Caco-2 (cell line): ENCODE data around the gene AGAP1. TPM values are rescaled to one million over a fixed set of nuclear protein-coding genes. Genes with fewer than 3 reads are reported as not detected.

ENCODE experiments used
- BruUV-seq: library from RNA; stranded (reverse); fragments of 400-500 nt; replicated peaks from 2 replicates; lab custom pipeline; 2021; lab: Mats Ljungman, UMichigan
- CTCF ChIA-PET: fragments of 300-600 bp; sonication (Branson Sonifier 250); formaldehyde crosslinking; loops from one replicate; lab custom pipeline; 2022; ENCODE audit warnings: antibody characterized with exemption; lab: Charles Lee
- POLR2A ChIA-PET: fragments of 300-600 bp; sonication (Branson Sonifier 250); formaldehyde crosslinking; loops from one replicate; lab custom pipeline; 2022; ENCODE audit warnings: antibody characterized with exemption; lab: Charles Lee
- DNase-seq, 2 experiments: peaks; one replicate each; pipeline versions ENCODE4 v3.0.0 to v3.0.0-alpha.2; 2020 to 2022
- H3K27me3 ChIP-seq: replicated peaks from 2 replicates; pipeline ENCODE4 v1.6.0; 2011; ENCODE audit warnings: low read length; ENCODE audit not compliant: control insufficient read depth, insufficient read depth
- H3K36me3 ChIP-seq: 2 replicates; pipeline ENCODE4 v1.5.1; 2011; ENCODE audit warnings: low read length; ENCODE audit not compliant: control insufficient read depth, insufficient read depth
- H3K4me1 ChIP-seq: fragments of 250-450 bp; sonication (Bioruptor Pico); 2 replicates; pipeline ENCODE4 v1.5.1; 2020; ENCODE audit warnings: mild to moderate bottlenecking
- H3K4me3 ChIP-seq: 2 replicates; pipeline ENCODE4 v1.5.1; 2011; ENCODE audit warnings: low read depth, mild to moderate bottlenecking, control low read depth, low read length
- H3K9me3 ChIP-seq: fragments of 250-450 bp; sonication (Bioruptor Pico); 2 replicates; pipeline ENCODE4 v1.5.1; 2020; ENCODE audit warnings: mild to moderate bottlenecking, moderate library complexity
- H3K27ac Mint-ChIP-seq: one replicate; pipeline ENCODE4 v1.8.0; 2022; ENCODE audit warnings: mixed read lengths; ENCODE audit not compliant: unreplicated experiment
- H3K27me3 Mint-ChIP-seq: one replicate; pipeline ENCODE4 v1.8.0; 2022; ENCODE audit warnings: mixed read lengths; ENCODE audit not compliant: insufficient read depth, unreplicated experiment
- H3K36me3 Mint-ChIP-seq: one replicate; pipeline ENCODE4 v1.8.0; 2022; ENCODE audit warnings: mild to moderate bottlenecking, mixed read lengths; ENCODE audit not compliant: insufficient read depth, unreplicated experiment
- H3K4me1 Mint-ChIP-seq: one replicate; pipeline ENCODE4 v1.8.0; 2022; ENCODE audit warnings: low read depth, mixed read lengths; ENCODE audit not compliant: unreplicated experiment
- H3K4me3 Mint-ChIP-seq: one replicate; pipeline ENCODE4 v1.8.0; 2022; ENCODE audit warnings: mild to moderate bottlenecking, moderate library complexity, mixed read lengths; ENCODE audit not compliant: unreplicated experiment
- H3K9me3 Mint-ChIP-seq: one replicate; pipeline ENCODE4 v1.8.0; 2022; ENCODE audit warnings: mixed read lengths; ENCODE audit not compliant: unreplicated experiment
- CTCF ChIP-seq, 2 experiments: fragments of 200-600 bp in 1 of 2; IDR thresholded peaks; 1 replicate in 1 of 2; 2 replicates in 1 of 2; pipeline versions ENCODE4 v1.5.1 to v1.8.0; 2011 to 2022; ENCODE audit warnings: antibody characterized with exemption in 1 of 2, control low read depth in 1 of 2, inconsistent platforms in 1 of 2, low read depth in 1 of 2, low read length in 1 of 2, mild to moderate bottlenecking in 1 of 2, moderate library complexity in 1 of 2; ENCODE audit not compliant: insufficient read depth in 1 of 2, severe bottlenecking in 1 of 2, unreplicated experiment in 1 of 2
- intact Hi-C: fragments of 100-400 bp; cut with micrococcal nuclease; formaldehyde crosslinking; loops from one replicate; pipeline ENCODE4 v1.10.0; 2022; ENCODE audit not compliant: unreplicated experiment
- total RNA-seq: library from RNA; stranded (reverse); gene quantifications from 2 replicates; pipeline ENCODE4 v1.2.3, GENCODE V29; 2022

Gene AGAP1
- total RNA-seq, 1 experiment from 2014 or later = 41.7 TPM

GRCh38 chr2:236082061-236082460 is 588.2 kb downstream of the AGAP1 start:
- no peaks in the 10 kb centered on the region for H3K27me3 Mint-ChIP-seq
- H3K36me3 ChIP-seq = no peaks in the 10 kb centered on the region
- H3K9me3 Mint-ChIP-seq = no peaks in the 10 kb centered on the region
- no TSS peak for BruUV-seq
- TF ChIP-seq CTCF (IDR thresholded peaks at IDR 0.05; ENCODE audit: insufficient read depth in 1 of 2, low read depth in 1 of 2, low read length in 1 of 2, severe bottlenecking in 1 of 2, unreplicated experiment in 1 of 2) = no peak
- intact Hi-C loops = no loop called here
- H3K27me3 ChIP-seq = no peaks in the 10 kb centered on the region
- no peak for DNase-seq
- H3K4me1 Mint-ChIP-seq = peaks cover 8% of the 10 kb centered on the region
- H3K4me1 ChIP-seq = peaks cover 16% of the 10 kb centered on the region
- H3K4me3 Mint-ChIP-seq = no peak overlapping the region
- ChIA-PET POLR2A (no interaction called here), CTCF (no interaction called here)
- no peak overlapping the region for H3K4me3 ChIP-seq
- no peak overlapping the region for H3K27ac Mint-ChIP-seq
- peaks cover 16% of the 10 kb centered on the region for H3K36me3 Mint-ChIP-seq
- H3K9me3 ChIP-seq = no peaks in the 10 kb centered on the region

- ChIA-PET POLR2A (no interaction called here), CTCF (no interaction called here)
- no peak for DNase-seq
- Mint-ChIP-seq H3K27me3 (no peaks in the 10 kb centered on the region), H3K9me3 (no peaks in the 10 kb centered on the region), H3K4me1 (no peaks in the 10 kb centered on the region), H3K27ac (no peak overlapping the region), H3K4me3 (no peak overlapping the region), H3K36me3 (peaks cover 2% of the 10 kb centered on the region)
- H3K27me3 ChIP-seq = no peaks in the 10 kb centered on the region
- intact Hi-C loops = no loop called here
- H3K36me3 ChIP-seq = no peaks in the 10 kb centered on the region
- no peak overlapping the region for H3K4me3 ChIP-seq
- TF ChIP-seq CTCF (IDR thresholded peaks at IDR 0.05; ENCODE audit: insufficient read depth in 1 of 2, low read depth in 1 of 2, low read length in 1 of 2, severe bottlenecking in 1 of 2, unreplicated experiment in 1 of 2) = no peak
- BruUV-seq = no TSS peak
- H3K4me1 ChIP-seq = peaks cover under 1% of the 10 kb centered on the region
- H3K9me3 ChIP-seq = no peaks in the 10 kb centered on the region
Observed at GRCh38 chr2:236083934-236084333, 590.1 kb downstream of the AGAP1 start.

GRCh38 chr2:236085211-236085610 is 591.4 kb downstream of the AGAP1 start:
- Histone ChIP-seq H3K36me3 (no peaks in the 10 kb centered on the region), H3K4me1 (no peaks in the 10 kb centered on the region), H3K9me3 (no peaks in the 10 kb centered on the region), H3K4me3 (no peak overlapping the region), H3K27me3 (no peaks in the 10 kb centered on the region)
- Mint-ChIP-seq H3K27me3 (no peaks in the 10 kb centered on the region), H3K36me3 (no peaks in the 10 kb centered on the region), H3K4me3 (no peak overlapping the region), H3K9me3 (no peaks in the 10 kb centered on the region), H3K27ac (no peak overlapping the region), H3K4me1 (no peaks in the 10 kb centered on the region)
- CTCF ChIA-PET = interaction anchor here (0.7 kb wide), 1 partner anchor 8 kb away, joined by 5 read pairs; no protein-coding TSS in a partner anchor
- TF ChIP-seq CTCF (IDR thresholded peaks at IDR 0.05; ENCODE audit: insufficient read depth in 1 of 2, low read depth in 1 of 2, low read length in 1 of 2, severe bottlenecking in 1 of 2, unreplicated experiment in 1 of 2) = no peak
- no peak for DNase-seq
- intact Hi-C loops = no loop called here
- POLR2A ChIA-PET = no interaction called here
- BruUV-seq = no TSS peak
